Measurements from ENCODE around the gene TNFSF8. TPM values are rescaled to one million over a fixed set of nuclear protein-coding genes. Genes with fewer than 3 reads are reported as not detected.

TNFSF8 gene
- total RNA-seq, 1 experiment from 2014 or later = not detected

GRCh38 chr9:114900942-114901802 lies 29.2 kb downstream of the TNFSF8 start:
- no TSS peak for BruUV-seq (replicated peaks)
- no peak for DNase-seq (ENCODE audit: unreplicated experiment)
- no peaks in the 10 kb centered on the region for H3K36me3 Mint-ChIP-seq (ENCODE audit: insufficient read depth, unreplicated experiment)
- ChIA-PET CTCF (interaction anchor here (0.8 to 3.5 kb wide), 3 partner anchors 9 to 219 kb away, joined by 3 to 20 read pairs (median 5); partner anchors contain the start of gene TEX48), POLR2A (interaction anchor here (0.6 to 1.0 kb wide), 2 partner anchors 12 to 133 kb away, joined by 3 to 4 read pairs; no protein-coding TSS in a partner anchor)
- intact Hi-C loops (cut with micrococcal nuclease) = no loop called here
- no peak for TF ChIP-seq CTCF (IDR thresholded peaks at IDR 0.05; ENCODE audit: unreplicated experiment)
- H3K9me3 Mint-ChIP-seq (ENCODE audit: unreplicated experiment) = no peaks in the 10 kb centered on the region
- no peaks in the 10 kb centered on the region for H3K27me3 Mint-ChIP-seq (ENCODE audit: insufficient read depth, unreplicated experiment)
- H3K27ac Mint-ChIP-seq (ENCODE audit: low read depth, unreplicated experiment) = peak overlapping the region; percentile 41
- H3K4me3 Mint-ChIP-seq (ENCODE audit: unreplicated experiment) = no peak overlapping the region
- peaks cover 16% of the 10 kb centered on the region for H3K4me1 Mint-ChIP-seq (ENCODE audit: insufficient read depth, unreplicated experiment)

- no peak for TF ChIP-seq CTCF (IDR thresholded peaks at IDR 0.05; ENCODE audit: unreplicated experiment)
- H3K27ac Mint-ChIP-seq (ENCODE audit: low read depth, unreplicated experiment) = no peak overlapping the region
- H3K27me3 Mint-ChIP-seq (ENCODE audit: insufficient read depth, unreplicated experiment) = no peaks in the 10 kb centered on the region
- intact Hi-C loops (cut with micrococcal nuclease) = no loop called here
- no peak overlapping the region for H3K4me3 Mint-ChIP-seq (ENCODE audit: unreplicated experiment)
- BruUV-seq (replicated peaks) = no TSS peak
- H3K36me3 Mint-ChIP-seq (ENCODE audit: insufficient read depth, unreplicated experiment) = peaks cover 5% of the 10 kb centered on the region
- H3K4me1 Mint-ChIP-seq (ENCODE audit: insufficient read depth, unreplicated experiment) = peaks cover 26% of the 10 kb centered on the region
- H3K9me3 Mint-ChIP-seq (ENCODE audit: unreplicated experiment) = no peaks in the 10 kb centered on the region
- POLR2A ChIA-PET = interaction anchor here (2.5 kb wide), 1 partner anchor 8 kb away, joined by 7 read pairs; no protein-coding TSS in a partner anchor
- CTCF ChIA-PET = interaction anchor here (0.8 to 3.5 kb wide), 3 partner anchors 8 to 218 kb away, joined by 3 to 20 read pairs (median 4); partner anchors contain the start of gene TEX48
- DNase-seq (ENCODE audit: unreplicated experiment) = no peak
Observed at GRCh38 chr9:114899995-114900394, 30.4 kb downstream of the TNFSF8 start.

GRCh38 chr9:114899461-114899860 lies 30.9 kb downstream of the TNFSF8 start:
- no peak for TF ChIP-seq CTCF (IDR thresholded peaks at IDR 0.05; ENCODE audit: unreplicated experiment)
- intact Hi-C loops (cut with micrococcal nuclease) = no loop called here
- Mint-ChIP-seq H3K9me3 (ENCODE audit: unreplicated experiment) (no peaks in the 10 kb centered on the region), H3K4me3 (ENCODE audit: unreplicated experiment) (no peak overlapping the region), H3K4me1 (ENCODE audit: insufficient read depth, unreplicated experiment) (peaks cover 31% of the 10 kb centered on the region), H3K27me3 (ENCODE audit: insufficient read depth, unreplicated experiment) (no peaks in the 10 kb centered on the region), H3K27ac (ENCODE audit: low read depth, unreplicated experiment) (no peak overlapping the region), H3K36me3 (ENCODE audit: insufficient read depth, unreplicated experiment) (peaks cover 5% of the 10 kb centered on the region)
- POLR2A ChIA-PET = interaction anchor here (2.5 kb wide), 1 partner anchor 8 kb away, joined by 7 read pairs; no protein-coding TSS in a partner anchor
- CTCF ChIA-PET = interaction anchor here (0.8 to 3.5 kb wide), 4 partner anchors 11 to 465 kb away, joined by 4 to 20 read pairs (median 4); partner anchors contain the start of gene TEX48
- BruUV-seq (replicated peaks) = no TSS peak
- no peak for DNase-seq (ENCODE audit: unreplicated experiment)

- intact Hi-C loops (cut with micrococcal nuclease) = no loop called here
- H3K27ac Mint-ChIP-seq (ENCODE audit: low read depth, unreplicated experiment) = no peak overlapping the region
- H3K4me1 Mint-ChIP-seq (ENCODE audit: insufficient read depth, unreplicated experiment) = peaks cover 38% of the 10 kb centered on the region
- ChIA-PET CTCF (interaction anchor here (0.6 to 3.5 kb wide), 6 partner anchors 8 to 681 kb away, joined by 4 to 20 read pairs (median 4); no protein-coding TSS in a partner anchor), POLR2A (interaction anchor here (2.5 kb wide), 1 partner anchor 9 kb away, joined by 7 read pairs; no protein-coding TSS in a partner anchor)
- DNase-seq (ENCODE audit: unreplicated experiment) = no peak
- no peak for TF ChIP-seq CTCF (IDR thresholded peaks at IDR 0.05; ENCODE audit: unreplicated experiment)
- no peaks in the 10 kb centered on the region for H3K27me3 Mint-ChIP-seq (ENCODE audit: insufficient read depth, unreplicated experiment)
- no peak overlapping the region for H3K4me3 Mint-ChIP-seq (ENCODE audit: unreplicated experiment)
- no peaks in the 10 kb centered on the region for H3K9me3 Mint-ChIP-seq (ENCODE audit: unreplicated experiment)
- no TSS peak for BruUV-seq (replicated peaks)
- H3K36me3 Mint-ChIP-seq (ENCODE audit: insufficient read depth, unreplicated experiment) = peaks cover 5% of the 10 kb centered on the region
Observed at GRCh38 chr9:114898741-114899140, 31.6 kb downstream of the TNFSF8 start.

Measured in MCF 10A (cell line).